K562 (cell line): ENCODE measurements around the gene KRTAP10-4. TPM values are rescaled to one million over a fixed set of nuclear protein-coding genes. Genes with fewer than 3 reads are reported as not detected.

Source experiments
- ATAC-seq: fragments of 200-7000 bp; cut with Tn5 transposase; 3 replicates; pipeline ENCODE4 v1.9.1; 2020; ENCODE audit warnings: moderate library complexity
- BruUV-seq: library from RNA; stranded (reverse); fragments of 400-500 nt; replicated peaks from 2 replicates; lab custom pipeline; 2021; lab: Mats Ljungman, UMichigan
- CTCF ChIA-PET: fragments of 300-600 bp; formaldehyde crosslinking; extraction: SDS; loops from one replicate; lab custom pipeline; 2021; ENCODE audit warnings: low intra/inter-chr PET ratio; lab: Yijun Ruan, JAX
- POLR2A ChIA-PET: fragments of 300-600, 350-650 bp; sonication (Branson Sonifier 250); formaldehyde crosslinking; extraction: SDS; loops from one replicate; lab custom pipeline; 2021; ENCODE audit warnings: antibody characterized with exemption, inconsistent platforms; lab: Yijun Ruan, JAX
- DNase-seq, 4 experiments: peaks; one replicate each; pipeline versions ENCODE4 v3.0.0 to v3.0.0-alpha.2; 2011 to 2018; ENCODE audit warnings: low spot score in 3 of 4, mixed read lengths in 3 of 4; ENCODE audit errors: extremely low read depth in 1 of 4
- FAIRE-seq: peaks from 2 replicates; lab custom pipeline; 2011; peaks lifted over from hg19 to GRCh38; lab: Jason Lieb, UNC
- H2AFZ ChIP-seq: 2 replicates; pipeline ENCODE4 v1.6.0; 2011; ENCODE audit warnings: low read depth, low read length, control low read depth, inconsistent platforms
- H3K27ac ChIP-seq: fragments of 200-600 bp; 3 replicates; pipeline ENCODE4 v1.8.0; 2011; ENCODE audit warnings: low read depth, mild to moderate bottlenecking, control low read depth, inconsistent platforms, low read length, moderate library complexity, mixed read lengths; ENCODE audit errors: extremely low read depth
- H3K27me3 ChIP-seq, 2 experiments: fragments of 300-600 bp in 1 of 2; 2 replicates in 1 of 2; 3 replicates in 1 of 2; pipeline versions ENCODE4 v1.6.0 to v1.8.0; 2011; ENCODE audit warnings: inconsistent platforms in 2 of 2, low read length in 2 of 2, mild to moderate bottlenecking in 1 of 2, mixed read lengths in 1 of 2, moderate library complexity in 1 of 2; ENCODE audit not compliant: control insufficient read depth in 2 of 2, insufficient read depth in 2 of 2
- H3K36me3 ChIP-seq: fragments of 300-600 bp; 3 replicates; pipeline ENCODE4 v1.8.0; 2011; ENCODE audit warnings: mild to moderate bottlenecking, low read length, inconsistent platforms; ENCODE audit not compliant: control insufficient read depth, insufficient read depth
- H3K4me1 ChIP-seq, 2 experiments: fragments of 200-600 bp in 1 of 2; replicated peaks in 1 of 2; 2 replicates in 1 of 2; 3 replicates in 1 of 2; pipeline versions ENCODE4 v1.5.1 to v1.8.0; 2011; ENCODE audit warnings: inconsistent platforms in 2 of 2, low read length in 2 of 2, mild to moderate bottlenecking in 1 of 2, mixed read lengths in 1 of 2, moderate library complexity in 1 of 2; ENCODE audit not compliant: control insufficient read depth in 2 of 2, insufficient read depth in 2 of 2
- H3K4me2 ChIP-seq: 2 replicates; pipeline ENCODE4 v1.6.1; 2011; ENCODE audit warnings: low read length, control low read depth, inconsistent platforms, mixed read lengths; ENCODE audit not compliant: insufficient read depth
- H3K4me3 ChIP-seq: fragments of 200-600 bp; sonication (generic), shearing (Covaris generic); 2 replicates; pipeline ENCODE4 v1.5.1; 2016; ENCODE audit warnings: control low read depth, inconsistent platforms
- H3K79me2 ChIP-seq: fragments of 200-600 bp; 3 replicates; pipeline ENCODE4 v1.8.0; 2011; ENCODE audit warnings: low read length, inconsistent platforms; ENCODE audit not compliant: control insufficient read depth, insufficient read depth
- H3K9ac ChIP-seq, 2 experiments: 2 replicates each; pipeline versions ENCODE4 v1.6.0 to v1.6.1; 2011; ENCODE audit warnings: low read depth in 2 of 2, low read length in 2 of 2, control low read depth in 1 of 2, inconsistent platforms in 1 of 2, mild to moderate bottlenecking in 1 of 2, mixed read lengths in 1 of 2; ENCODE audit not compliant: insufficient read depth in 1 of 2
- H3K9me1 ChIP-seq: one replicate; pipeline ENCODE4 v1.6.0; 2011; ENCODE audit warnings: inconsistent platforms, mild to moderate bottlenecking, low read length, moderate library complexity; ENCODE audit not compliant: control insufficient read depth, insufficient read depth
- H3K9me3 ChIP-seq: replicated peaks from 2 replicates; pipeline ENCODE4 v1.5.1; 2011; ENCODE audit warnings: low read depth, low read length, inconsistent platforms; ENCODE audit not compliant: control insufficient read depth, insufficient read depth
- H4K20me1 ChIP-seq: replicated peaks from 2 replicates; pipeline ENCODE4 v1.6.1; 2011; ENCODE audit warnings: low read length, inconsistent platforms, mixed read lengths; ENCODE audit not compliant: control insufficient read depth, insufficient read depth
- FUS ChIP-seq: fragments of 200-400 bp; formaldehyde crosslinking; optimal IDR thresholded peaks from 2 replicates; pipeline ENCODE3; 2017; ENCODE audit warnings: low read depth, low read length
- MECOM ChIP-seq: fragments of 250-450 bp; sonication (Bioruptor Pico); IDR thresholded peaks from 2 replicates; pipeline ENCODE4 v1.8.0; 2022; ENCODE audit warnings: inconsistent platforms
- MEF2D ChIP-seq: conservative IDR thresholded peaks from 2 replicates; pipeline ENCODE4 v1.6.1; 2016; ENCODE audit warnings: low read depth, missing genetic modification characterization, missing compliant biosample characterization
- PURB ChIP-seq: sonication (generic); formaldehyde crosslinking; IDR thresholded peaks from 2 replicates; pipeline ENCODE4 v1.9.0; 2021; ENCODE audit warnings: low read depth, mild to moderate bottlenecking, missing genetic modification reagents
- RFX1 ChIP-seq: fragments of 450-650 bp; IDR thresholded peaks from 2 replicates; pipeline ENCODE4 v1.6.1; 2016; ENCODE audit warnings: mild to moderate bottlenecking, moderate library complexity
- TAF7 ChIP-seq: fragments of 450-650 bp; IDR thresholded peaks from 2 replicates; pipeline ENCODE4 v1.6.1; 2016; ENCODE audit warnings: missing genetic modification characterization, missing compliant biosample characterization
- WGBS: fragments of 100-300 bp; shearing (Covaris generic); methylation state at CpG from one replicate; pipeline ENCODE4 v1.1.6; 2016; ENCODE audit warnings: low coverage, mixed read lengths; ENCODE audit not compliant: insufficient coverage; ENCODE audit errors: missing lambda C conversion rate; 5-methylcytosine and 5-hydroxymethylcytosine counted together
- in situ Hi-C: fragments of 300-500 bp; cut with MboI; formaldehyde crosslinking; loops from 4 replicates; pipeline ENCODE4 v1.15.0; 2018; ENCODE audit warnings: inconsistent platforms, mixed read lengths
- intact Hi-C: fragments of 100-400 bp; cut with micrococcal nuclease; formaldehyde crosslinking; loops from 2 replicates; pipeline ENCODE4 v1.14.2; 2022
- polyA plus RNA-seq, 8 experiments: library from polyadenylated mRNA; depleted of rRNA in 4 of 8; stranded (reverse) in 5 of 8; unstranded in 3 of 8; fragments of >200 nt; fragmentation: Nextera tagmentation in 2 of 8; fragmentation: Illumina TruSeq in 1 of 8; extraction: Ambion mirVana in 2 of 8; extraction: Trizol in 1 of 8; gene quantifications; 2 replicates each; pipeline versions ENCODE4 v1.2.1 to v1.2.3, GENCODE V29; 2011 to 2014; ENCODE audit warnings: inconsistent platforms in 1 of 8, missing spikeins in 1 of 8
- total RNA-seq, 7 experiments: library from RNA; depleted of rRNA in 6 of 7; stranded (reverse); fragments of >200 nt in 6 of 7; fragmentation: Illumina TruSeq in 2 of 7; extraction: Trizol in 2 of 7; gene quantifications; 2 replicates each; pipeline versions ENCODE4 v1.2.1 to v1.2.3, GENCODE V29; 2011 to 2021; ENCODE audit warnings: low replicate concordance in 1 of 7
- TF ChIP-seq, protein P1 (sequence below): IDR thresholded peaks from 2 replicates; pipeline ENCODE4 v1.6.1; 2011; ENCODE audit not compliant: insufficient read length; ENCODE audit errors: extremely low read depth
- TF ChIP-seq, protein P2 (sequence below): sonication (generic); formaldehyde crosslinking; IDR thresholded peaks from 2 replicates; pipeline ENCODE4 v1.8.1; 2023; ENCODE audit warnings: mild to moderate bottlenecking, missing genetic modification reagents

KRTAP10-4 gene
- total and polyA plus RNA-seq, 9 of the 15 experiments (the other 6 are each of a cell fraction or from before 2014, with no cell fraction given) = not detected

- Histone ChIP-seq H3K9ac (no peak overlapping the region), H3K4me2 (no peak overlapping the region), H3K79me2 (no peaks in the 10 kb centered on the region), H3K27me3 (peaks cover 8 to 33% of the 10 kb centered on the region in 2 experiments; a peak in 4 of 5 replicates), H3K36me3 (no peaks in the 10 kb centered on the region), H2AFZ (no peak overlapping the region), H4K20me1 (no peaks in the 10 kb centered on the region), H3K27ac (no peak overlapping the region), H3K4me3 (no peak overlapping the region), H3K9me3 (no peaks in the 10 kb centered on the region), H3K9me1 (no peaks in the 10 kb centered on the region), H3K4me1 (peaks cover 0 to 4% of the 10 kb centered on the region in 2 experiments; a peak in 1 of 5 replicates)
- TF ChIP-seq TAF7 (tag) = no peak
- TF ChIP-seq, protein P1, sequence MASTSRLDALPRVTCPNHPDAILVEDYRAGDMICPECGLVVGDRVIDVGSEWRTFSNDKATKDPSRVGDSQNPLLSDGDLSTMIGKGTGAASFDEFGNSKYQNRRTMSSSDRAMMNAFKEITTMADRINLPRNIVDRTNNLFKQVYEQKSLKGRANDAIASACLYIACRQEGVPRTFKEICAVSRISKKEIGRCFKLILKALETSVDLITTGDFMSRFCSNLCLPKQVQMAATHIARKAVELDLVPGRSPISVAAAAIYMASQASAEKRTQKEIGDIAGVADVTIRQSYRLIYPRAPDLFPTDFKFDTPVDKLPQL = no peak
- no peak for TF ChIP-seq MEF2D (tag)
- TF ChIP-seq, protein P2, sequence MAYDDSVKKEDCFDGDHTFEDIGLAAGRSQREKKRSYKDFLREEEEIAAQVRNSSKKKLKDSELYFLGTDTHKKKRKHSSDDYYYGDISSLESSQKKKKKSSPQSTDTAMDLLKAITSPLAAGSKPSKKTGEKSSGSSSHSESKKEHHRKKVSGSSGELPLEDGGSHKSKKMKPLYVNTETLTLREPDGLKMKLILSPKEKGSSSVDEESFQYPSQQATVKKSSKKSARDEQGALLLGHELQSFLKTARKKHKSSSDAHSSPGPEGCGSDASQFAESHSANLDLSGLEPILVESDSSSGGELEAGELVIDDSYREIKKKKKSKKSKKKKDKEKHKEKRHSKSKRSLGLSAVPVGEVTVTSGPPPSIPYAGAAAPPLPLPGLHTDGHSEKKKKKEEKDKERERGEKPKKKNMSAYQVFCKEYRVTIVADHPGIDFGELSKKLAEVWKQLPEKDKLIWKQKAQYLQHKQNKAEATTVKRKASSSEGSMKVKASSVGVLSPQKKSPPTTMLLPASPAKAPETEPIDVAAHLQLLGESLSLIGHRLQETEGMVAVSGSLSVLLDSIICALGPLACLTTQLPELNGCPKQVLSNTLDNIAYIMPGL (CRISPR knock-in tag) = no peak
- TF ChIP-seq RFX1 = no peak
- no peak for TF ChIP-seq PURB (CRISPR knock-in tag)
- TF ChIP-seq MECOM (CRISPR knock-in tag) = no peak
- TF ChIP-seq FUS = no peak
- DNase-seq = no peak
- 0% methylated on average over 5 of the region's 5 CpGs for WGBS
- in situ Hi-C loops = no loop called here
- BruUV-seq = no TSS peak
- ChIA-PET CTCF (no interaction called here), POLR2A (no interaction called here)
- intact Hi-C loops = no loop called here
- FAIRE-seq = no peak
- ATAC-seq = no peak
Measured at GRCh38 chr21:44547656-44548331, 25.7 kb upstream of the KRTAP10-4 start.
